Fibroblast of lung (primary cell): Measurements from ENCODE around the gene GRB7. TPM values are rescaled to one million over a fixed set of nuclear protein-coding genes. Genes with fewer than 3 reads are reported as not detected.
A peak's percentile ranks its signal among the peaks of the same experiment; 100 is the strongest.

Experiments
- DNase-seq, 2 donors: peaks; one replicate each; pipeline versions ENCODE4 v3.0.0 to v3.0.0-alpha.2; 2010; ENCODE audit warnings: low read depth in 2 of 2
- H2AFZ ChIP-seq: 2 replicates; pipeline ENCODE4 v1.5.1; 2012; ENCODE audit warnings: low read length, control low read depth, inconsistent platforms
- H3K27ac ChIP-seq: 2 replicates; pipeline ENCODE4 v1.5.1; 2011; ENCODE audit warnings: low read length, control low read depth; ENCODE audit not compliant: insufficient read depth
- H3K27me3 ChIP-seq: 2 replicates; pipeline ENCODE4 v1.5.1; 2011; ENCODE audit warnings: mild to moderate bottlenecking, low read length; ENCODE audit not compliant: control insufficient read depth, insufficient read depth
- H3K36me3 ChIP-seq: 2 replicates; pipeline ENCODE4 v1.5.1; 2011; ENCODE audit warnings: low read length; ENCODE audit not compliant: control insufficient read depth, insufficient read depth
- H3K4me1 ChIP-seq: 2 replicates; pipeline ENCODE4 v1.5.1; 2011; ENCODE audit warnings: low read length; ENCODE audit not compliant: control insufficient read depth, insufficient read depth; ENCODE audit errors: extremely low read depth
- H3K4me2 ChIP-seq: 2 replicates; pipeline ENCODE4 v1.5.1; 2011; ENCODE audit warnings: low read length, control low read depth; ENCODE audit not compliant: insufficient read depth; ENCODE audit errors: extremely low read depth
- H3K4me3 ChIP-seq, 4 experiments: fragments of 200-600 bp in 1 of 4; sonication (generic) in 1 of 4; replicated peaks in 1 of 4; 2 replicates each; pipeline ENCODE4 v1.5.1; 2011 to 2016; ENCODE audit warnings: low read length in 4 of 4, low read depth in 3 of 4, mild to moderate bottlenecking in 3 of 4, control low read depth in 2 of 4, inconsistent platforms in 1 of 4, mixed read lengths in 1 of 4; ENCODE audit not compliant: insufficient read depth in 1 of 4; ENCODE audit errors: control extremely low read depth in 1 of 4
- H3K79me2 ChIP-seq: 2 replicates; pipeline ENCODE4 v1.5.1; 2012; ENCODE audit warnings: mild to moderate bottlenecking, low read length, inconsistent platforms; ENCODE audit not compliant: control insufficient read depth, insufficient read depth
- H3K9ac ChIP-seq: 2 replicates; pipeline ENCODE4 v1.5.1; 2011; ENCODE audit warnings: mild to moderate bottlenecking, low read length, control low read depth; ENCODE audit not compliant: insufficient read depth
- H3K9me3 ChIP-seq: 2 replicates; pipeline ENCODE4 v1.5.1; 2012; ENCODE audit warnings: low read depth, low read length; ENCODE audit not compliant: control insufficient read depth, insufficient read depth
- H4K20me1 ChIP-seq: 2 replicates; pipeline ENCODE4 v1.5.1; 2011; ENCODE audit warnings: low read length; ENCODE audit not compliant: control insufficient read depth, insufficient read depth; ENCODE audit errors: extremely low read depth
- EZH2 ChIP-seq: IDR thresholded peaks from 2 replicates; pipeline ENCODE4 v1.5.1; 2012; ENCODE audit warnings: low read length, control low read depth, mild to moderate bottlenecking; ENCODE audit errors: missing control alignments
- polyA plus RNA-seq, 2 donors: library from polyadenylated mRNA; depleted of rRNA in 1 of 2; stranded (reverse) in 1 of 2; unstranded in 1 of 2; fragments of >200 nt; gene quantifications; 2 replicates each; pipeline ENCODE4 v1.2.1, GENCODE V29; 2011 to 2012; ENCODE audit warnings: missing spikeins in 1 of 2
- total RNA-seq: library from RNA; depleted of rRNA; stranded (reverse); fragments of >200 nt; gene quantifications from 2 replicates; pipeline ENCODE4 v1.2.1, GENCODE V29; 2014
- TF ChIP-seq, protein P1 (sequence below), 2 donors: IDR thresholded peaks in 1 of 2; conservative IDR thresholded peaks in 1 of 2; 1 replicate in 1 of 2; 2 replicates in 1 of 2; pipeline ENCODE4 v1.5.1; 2011 to 2012; ENCODE audit warnings: low read length in 2 of 2, control low read depth in 1 of 2, inconsistent platforms in 1 of 2, low read depth in 1 of 2, mild to moderate bottlenecking in 1 of 2

The GRB7 gene
- total and polyA plus RNA-seq, 2 donors (not counting 1 experiment from before 2014, with no cell fraction given), result under 0.01 to 0.07 TPM

- no peak overlapping the region for H3K4me3 ChIP-seq
- H3K4me1 ChIP-seq, result no peaks in the 10 kb centered on the region
- no peak overlapping the region for H3K9ac ChIP-seq
- TF ChIP-seq EZH2, result no peak
- TF ChIP-seq, protein P1, sequence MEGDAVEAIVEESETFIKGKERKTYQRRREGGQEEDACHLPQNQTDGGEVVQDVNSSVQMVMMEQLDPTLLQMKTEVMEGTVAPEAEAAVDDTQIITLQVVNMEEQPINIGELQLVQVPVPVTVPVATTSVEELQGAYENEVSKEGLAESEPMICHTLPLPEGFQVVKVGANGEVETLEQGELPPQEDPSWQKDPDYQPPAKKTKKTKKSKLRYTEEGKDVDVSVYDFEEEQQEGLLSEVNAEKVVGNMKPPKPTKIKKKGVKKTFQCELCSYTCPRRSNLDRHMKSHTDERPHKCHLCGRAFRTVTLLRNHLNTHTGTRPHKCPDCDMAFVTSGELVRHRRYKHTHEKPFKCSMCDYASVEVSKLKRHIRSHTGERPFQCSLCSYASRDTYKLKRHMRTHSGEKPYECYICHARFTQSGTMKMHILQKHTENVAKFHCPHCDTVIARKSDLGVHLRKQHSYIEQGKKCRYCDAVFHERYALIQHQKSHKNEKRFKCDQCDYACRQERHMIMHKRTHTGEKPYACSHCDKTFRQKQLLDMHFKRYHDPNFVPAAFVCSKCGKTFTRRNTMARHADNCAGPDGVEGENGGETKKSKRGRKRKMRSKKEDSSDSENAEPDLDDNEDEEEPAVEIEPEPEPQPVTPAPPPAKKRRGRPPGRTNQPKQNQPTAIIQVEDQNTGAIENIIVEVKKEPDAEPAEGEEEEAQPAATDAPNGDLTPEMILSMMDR (conservative IDR thresholded peaks at IDR 0.05 in 1 of 2, IDR thresholded peaks at IDR 0.05 in 1 of 2; ENCODE audit: low read depth in 1 of 2, low read length in 2 of 2), result no peak
- no peak overlapping the region for H2AFZ ChIP-seq
- no peak overlapping the region for H3K27ac ChIP-seq
- no peaks in the 10 kb centered on the region for H3K79me2 ChIP-seq
- H3K27me3 ChIP-seq, result no peaks in the 10 kb centered on the region
- DNase-seq, result no peak
- H3K4me2 ChIP-seq, result no peak overlapping the region
- H3K36me3 ChIP-seq, result peaks cover 20% of the 10 kb centered on the region
- H3K9me3 ChIP-seq, result no peaks in the 10 kb centered on the region
- no peaks in the 10 kb centered on the region for H4K20me1 ChIP-seq
Observed at GRCh38 chr17:39726617-39727016, 11.1 kb upstream of the GRB7 start.

GRCh38 chr17:39727556-39727955 is 10.2 kb upstream of the GRB7 start:
- Histone ChIP-seq H3K4me1 (no peaks in the 10 kb centered on the region), H3K9me3 (no peaks in the 10 kb centered on the region), H3K4me3 (no peak overlapping the region), H3K9ac (no peak overlapping the region), H3K27me3 (no peaks in the 10 kb centered on the region), H4K20me1 (no peaks in the 10 kb centered on the region), H3K27ac (no peak overlapping the region), H2AFZ (no peak overlapping the region), H3K4me2 (no peak overlapping the region), H3K79me2 (no peaks in the 10 kb centered on the region), H3K36me3 (peaks cover 20% of the 10 kb centered on the region)
- no peak for TF ChIP-seq EZH2
- TF ChIP-seq, protein P1 (conservative IDR thresholded peaks at IDR 0.05 in 1 of 2, IDR thresholded peaks at IDR 0.05 in 1 of 2; ENCODE audit: low read depth in 1 of 2, low read length in 2 of 2), result no peak
- DNase-seq, result no peak

GRCh38 chr17:39729280-39729851 is 8.4 kb upstream of the GRB7 start:
- Histone ChIP-seq H3K9ac (no peak overlapping the region), H3K27me3 (no peaks in the 10 kb centered on the region), H3K36me3 (peaks cover 18% of the 10 kb centered on the region), H3K4me1 (no peaks in the 10 kb centered on the region), H3K4me2 (peak overlapping the region; percentile 76), H3K4me3 (peak overlapping the region; percentile 66 to 96 (median 80)), H3K79me2 (no peaks in the 10 kb centered on the region), H4K20me1 (no peaks in the 10 kb centered on the region), H3K9me3 (no peaks in the 10 kb centered on the region), H2AFZ (no peak overlapping the region), H3K27ac (no peak overlapping the region)
- TF ChIP-seq, protein P1 (conservative IDR thresholded peaks at IDR 0.05 in 1 of 2, IDR thresholded peaks at IDR 0.05 in 1 of 2; ENCODE audit: low read depth in 1 of 2, low read length in 2 of 2), result no peak
- no peak for TF ChIP-seq EZH2
- DNase-seq, result no peak
